GM08714 (cell line): ENCODE results near the gene GRIK4.
"Not testable (repeated sequence)": the region's sequence is repeated elsewhere in the genome, so short reads cannot be mapped to it uniquely, and the experiment has no call there.

Source experiments
- H3K4me3 ChIP-seq: fragments of 200-500 bp; sonication (Bioruptor generic); 2 replicates; pipeline ENCODE4 v1.5.1; 2014; ENCODE audit warnings: mild to moderate bottlenecking, low read length, inconsistent platforms
- ZNF274 ChIP-seq: IDR thresholded peaks from 2 replicates; pipeline ENCODE4 v1.6.1; 2012; ENCODE audit warnings: mild to moderate bottlenecking, low read depth, low read length

GRIK4 gene

DNA sequence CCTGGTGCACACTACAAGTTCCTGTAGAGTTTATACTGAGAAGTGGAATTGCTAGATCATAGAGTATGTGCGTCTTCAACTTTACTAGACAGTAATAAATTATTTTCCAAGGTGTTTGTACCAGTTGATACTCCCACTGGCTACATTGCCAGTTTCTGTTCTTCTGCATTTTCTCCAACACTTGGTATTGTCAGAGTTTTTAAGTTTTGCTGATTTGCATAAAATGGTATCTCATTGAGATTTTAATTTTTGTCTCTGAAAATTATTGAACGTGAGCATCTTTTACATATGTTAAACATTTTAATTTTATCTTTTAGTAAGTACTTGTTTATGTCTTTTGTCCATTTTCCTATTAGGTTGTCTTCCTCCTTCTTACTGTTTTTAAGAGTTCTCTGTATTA is 519.6 kb downstream of the GRIK4 start:
- TF ChIP-seq ZNF274 = no peak
- H3K4me3 ChIP-seq = no peak overlapping the region

DNA sequence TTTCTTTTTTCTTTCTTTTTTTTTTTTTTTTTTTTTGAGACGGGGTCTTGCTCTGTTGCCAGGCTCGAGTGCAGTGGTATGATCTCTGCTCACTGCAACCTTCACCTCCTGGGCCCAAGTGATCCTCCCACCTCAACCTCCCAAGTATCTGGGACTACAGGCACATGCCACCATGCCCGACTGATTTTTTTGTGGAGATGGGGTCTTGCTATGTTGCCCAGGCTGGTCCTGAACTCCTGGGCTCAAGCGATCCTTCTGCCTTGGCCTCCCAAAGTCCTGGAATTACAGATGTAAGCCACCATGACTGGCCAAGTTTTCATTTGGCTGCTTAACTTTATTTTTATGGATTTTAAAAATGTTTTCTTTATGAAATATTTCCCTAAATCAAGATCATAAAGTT is 520.1 kb downstream of the GRIK4 start:
- H3K4me3 ChIP-seq = not testable (repeated sequence)

DNA sequence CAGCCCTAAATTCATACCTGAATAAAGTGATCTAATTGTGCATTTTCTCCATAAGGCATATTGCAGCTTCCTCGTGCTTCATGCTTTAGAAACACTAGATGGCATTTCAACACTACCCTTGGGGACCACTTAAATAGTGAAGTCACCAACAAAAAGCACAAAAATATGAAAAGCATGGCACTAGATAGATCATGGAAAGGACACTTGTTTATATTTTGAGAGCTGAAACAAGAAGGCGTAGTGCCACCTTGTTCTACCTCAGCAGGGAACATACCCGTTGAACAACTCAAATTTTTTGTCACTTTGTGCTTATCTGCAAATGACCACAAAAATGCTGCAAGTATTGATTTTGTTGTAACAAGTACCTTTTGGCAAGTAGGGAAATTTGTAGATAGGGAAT is 521.0 kb downstream of the GRIK4 start:
- H3K4me3 ChIP-seq = no peak overlapping the region
- no peak for TF ChIP-seq ZNF274

DNA sequence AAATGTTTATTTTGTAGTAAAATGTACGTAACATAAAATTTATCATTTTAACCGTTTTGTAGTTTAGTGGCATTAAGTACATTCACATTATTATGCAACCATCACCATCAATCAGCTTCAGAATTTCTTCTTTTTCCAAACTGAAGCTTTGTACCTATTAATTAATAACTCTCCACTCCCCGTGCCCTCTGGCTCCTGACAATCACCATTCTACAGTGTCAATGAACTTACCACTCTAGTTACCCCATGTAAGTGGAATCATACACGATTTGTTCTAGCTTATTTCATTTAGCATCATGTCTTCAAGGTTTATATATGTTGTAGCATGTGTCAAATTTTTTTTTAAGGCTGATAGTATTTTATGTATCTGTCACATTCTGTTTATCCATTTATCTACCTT is 522.1 kb downstream of the GRIK4 start:
- TF ChIP-seq ZNF274 = no peak
- H3K4me3 ChIP-seq = no peak overlapping the region

DNA sequence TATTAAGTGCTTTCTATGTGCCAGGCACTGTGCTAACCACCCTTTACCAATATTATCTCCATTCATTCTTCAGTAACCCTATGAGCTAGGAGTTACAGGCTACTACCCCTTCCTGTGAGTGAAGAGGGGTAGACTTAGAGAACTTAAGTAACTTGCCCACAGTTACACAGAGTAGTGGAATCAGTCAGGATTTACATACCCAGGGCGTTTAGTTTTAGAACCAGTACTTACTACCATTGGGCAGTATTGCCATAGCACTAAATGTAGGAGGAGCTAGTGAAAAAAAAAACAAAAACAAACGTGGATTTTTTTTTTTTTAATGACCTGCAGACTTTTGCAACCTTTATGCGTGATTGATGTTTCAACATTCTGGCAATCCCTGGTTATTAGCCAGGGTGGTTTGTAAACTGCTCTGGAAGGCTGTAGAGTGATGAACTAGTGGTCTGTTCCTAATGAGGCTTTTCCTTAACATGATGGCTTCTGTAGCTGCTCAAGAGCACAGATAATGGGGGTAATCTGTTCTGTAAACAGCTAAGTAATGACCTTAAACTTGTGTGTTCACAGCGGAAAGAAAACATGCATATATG is 523.7 kb downstream of the GRIK4 start:
- no peak for TF ChIP-seq ZNF274
- H3K4me3 ChIP-seq = no peak overlapping the region

DNA sequence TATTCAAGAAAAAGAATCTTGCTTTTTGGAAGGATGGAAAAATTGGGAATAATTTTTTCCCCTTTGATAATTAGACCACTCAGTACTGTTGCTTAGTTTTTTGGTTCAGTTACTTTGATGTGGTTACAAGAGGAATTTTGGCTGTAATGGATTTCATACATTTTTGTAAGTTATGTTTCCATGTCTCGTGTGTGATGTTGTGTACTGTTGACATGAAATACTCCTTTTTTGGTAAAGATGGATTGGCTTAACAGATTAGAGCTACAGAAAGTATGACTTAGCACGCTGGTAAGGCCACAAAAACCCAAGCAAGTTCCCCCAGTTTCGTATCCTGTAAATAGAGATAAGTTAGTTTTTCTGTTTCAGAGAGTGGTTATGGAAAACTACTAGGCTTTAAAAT is 524.2 kb downstream of the GRIK4 start:
- H3K4me3 ChIP-seq = no peak overlapping the region
- no peak for TF ChIP-seq ZNF274

DNA sequence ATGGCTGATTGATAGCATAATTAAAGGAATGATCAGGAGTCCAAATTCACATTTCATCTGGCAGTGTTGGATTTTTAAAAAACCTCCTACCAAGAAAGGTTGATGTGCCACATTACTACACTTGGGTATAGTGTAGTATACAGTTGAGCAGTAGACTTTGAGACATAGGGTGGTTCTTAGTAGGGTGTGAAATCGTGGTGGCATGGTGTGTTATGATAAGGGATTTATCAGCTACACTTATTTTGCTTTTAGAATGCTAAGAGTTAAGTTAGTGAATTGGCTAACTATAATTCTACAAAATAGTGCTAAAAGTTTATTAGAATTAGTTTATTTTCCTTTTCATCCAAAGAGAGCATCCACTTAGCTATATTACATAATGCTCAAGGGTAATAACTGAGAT is 525.5 kb downstream of the GRIK4 start:
- H3K4me3 ChIP-seq = no peak overlapping the region
- TF ChIP-seq ZNF274 = no peak
